Amniotic stem cell (primary cell): ENCODE data around the gene GORASP2.

Source experiments
- DNase-seq: peaks from one replicate; lab custom pipeline; 2025; lab: John Stamatoyannopoulos, UW

Gene GORASP2

GRCh38 chr2:170923799-170924198 lies 5.3 kb upstream of the GORASP2 start:
- DNase-seq, result no peak

- no peak for DNase-seq
Measured at GRCh38 chr2:170924969-170925368, 4.1 kb upstream of the GORASP2 start.

DNA sequence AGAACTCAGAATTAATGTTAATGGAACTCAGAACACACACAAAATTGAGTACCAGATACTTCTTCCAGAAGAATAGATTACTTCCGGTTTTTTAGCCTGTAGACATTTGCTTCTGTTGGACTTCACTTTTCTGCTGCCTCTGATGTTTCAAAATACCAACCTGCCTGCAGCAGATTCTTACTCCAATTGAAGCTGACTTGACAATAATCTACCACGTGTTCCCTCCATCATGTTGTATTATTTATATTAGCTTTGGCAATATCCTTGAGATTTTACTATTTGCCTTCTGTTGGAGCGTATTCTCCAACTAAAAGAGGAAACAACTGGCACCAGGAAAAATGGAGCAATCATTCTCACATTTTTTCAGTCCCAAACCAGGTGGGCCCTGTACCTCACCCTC lies 3.1 kb upstream of the GORASP2 start:
- no peak for DNase-seq

DNA sequence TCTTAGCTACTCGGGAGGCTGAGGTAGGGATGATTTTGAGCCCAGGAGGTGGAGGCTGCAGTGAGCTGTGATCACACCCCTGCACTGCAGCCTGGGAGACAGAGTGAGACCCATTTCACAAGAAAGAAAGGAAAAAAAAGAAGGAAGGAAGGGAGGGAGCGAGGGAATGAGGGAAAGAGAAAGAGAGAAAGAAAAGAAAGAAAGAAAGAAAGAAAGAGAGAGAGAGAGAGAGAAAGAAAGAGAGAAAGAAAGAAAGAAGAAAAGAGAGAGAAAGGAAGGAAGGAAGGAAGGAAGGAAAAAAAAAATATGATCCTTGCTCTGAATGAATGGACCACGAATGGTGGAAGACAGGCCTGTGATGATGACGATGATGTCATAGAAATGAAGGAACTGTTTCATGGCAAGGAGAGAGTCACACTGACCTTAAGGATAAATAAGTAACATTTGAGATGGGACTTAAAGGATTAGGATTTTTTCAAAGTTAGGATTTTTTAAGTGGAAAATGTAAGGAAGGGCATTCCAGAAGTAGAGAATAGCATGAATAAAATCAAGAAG lies 2.2 kb upstream of the GORASP2 start:
- no peak for DNase-seq

- DNase-seq, result no peak
Measured at GRCh38 chr2:170928036-170928823, 823 bp upstream of the GORASP2 start.

GRCh38 chr2:170929686-170930050 lies 615 bp downstream of the GORASP2 start:
- no peak for DNase-seq

GRCh38 chr2:170930131-170930990 lies 1.3 kb downstream of the GORASP2 start:
- DNase-seq, result no peak

DNA sequence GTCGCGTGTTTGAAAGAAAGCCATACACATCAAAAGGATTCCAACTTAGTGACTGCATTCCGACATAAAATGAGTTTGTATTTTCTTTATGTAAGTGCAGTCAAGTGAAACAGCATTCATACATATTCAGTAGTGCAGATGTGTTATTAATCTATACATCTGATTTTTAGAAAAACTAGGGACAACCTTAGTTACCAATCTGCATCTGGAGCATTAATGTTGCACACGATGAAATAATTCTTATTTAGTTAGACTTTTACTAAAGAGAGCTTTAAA lies 1.9 kb downstream of the GORASP2 start:
- no peak for DNase-seq

DNA sequence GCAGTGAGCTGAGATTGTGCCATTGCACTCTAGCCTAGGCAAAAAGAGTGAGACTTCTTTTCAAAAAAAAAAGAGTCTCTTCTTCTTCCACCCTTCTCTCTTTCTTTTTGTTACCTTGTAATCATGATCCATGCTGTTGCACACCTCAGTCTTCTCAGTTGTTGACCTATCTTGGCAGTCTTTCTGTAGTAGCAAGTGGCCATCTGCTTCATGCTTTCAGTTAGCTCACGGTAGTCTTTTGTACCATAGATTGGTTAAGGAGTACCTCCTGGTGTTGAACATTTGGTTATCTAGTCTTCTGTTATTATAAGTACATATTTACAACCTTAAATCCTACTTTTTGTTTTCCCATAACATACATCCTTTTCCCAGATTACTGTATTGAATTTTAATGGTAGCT lies 3.1 kb downstream of the GORASP2 start:
- DNase-seq, result no peak

- no peak for DNase-seq
Measured at GRCh38 chr2:170932948-170933347, 3.9 kb downstream of the GORASP2 start.

GRCh38 chr2:170937709-170938379 lies 8.8 kb downstream of the GORASP2 start:
- no peak for DNase-seq

GRCh38 chr2:170940066-170940465 lies 11.0 kb downstream of the GORASP2 start:
- no peak for DNase-seq

DNA sequence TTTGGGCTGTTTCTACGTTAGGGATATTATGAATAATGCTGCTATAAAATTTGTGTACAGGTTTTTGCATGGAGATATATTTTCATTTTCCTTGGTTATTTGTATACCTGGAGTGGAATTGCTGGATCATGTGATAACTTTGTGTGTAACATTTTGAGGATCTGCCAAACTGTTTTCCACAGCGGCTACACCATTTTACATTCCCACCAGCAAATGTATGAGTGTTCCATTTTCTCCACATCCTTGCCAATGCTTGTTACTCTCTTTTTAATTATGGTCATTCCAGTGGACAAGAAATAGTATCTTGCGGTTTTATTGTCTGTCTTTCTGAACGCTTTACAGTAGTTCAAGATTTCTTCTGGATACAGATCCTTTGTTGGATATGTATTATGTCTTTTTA lies 13.6 kb downstream of the GORASP2 start:
- no peak for DNase-seq

DNA sequence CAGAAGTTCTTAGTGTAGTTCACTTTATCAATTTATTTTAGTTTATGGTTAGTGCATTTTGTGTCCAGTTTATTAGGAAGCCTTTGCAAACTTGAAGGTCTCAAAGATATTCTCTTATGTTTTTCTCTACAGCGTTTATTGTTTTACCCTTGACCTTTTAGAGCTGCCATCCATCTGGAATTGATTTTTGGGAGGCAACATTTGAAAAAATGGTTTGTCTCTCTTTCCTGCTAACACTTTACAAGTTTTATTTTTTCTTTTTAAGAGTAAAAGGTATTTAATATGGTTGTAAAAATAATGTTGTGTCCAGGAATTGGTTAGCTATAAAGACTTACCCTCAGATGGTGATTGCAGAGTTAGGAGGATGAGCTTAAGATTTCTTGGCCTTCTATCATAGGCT lies 14.0 kb downstream of the GORASP2 start:
- DNase-seq, result no peak

DNA sequence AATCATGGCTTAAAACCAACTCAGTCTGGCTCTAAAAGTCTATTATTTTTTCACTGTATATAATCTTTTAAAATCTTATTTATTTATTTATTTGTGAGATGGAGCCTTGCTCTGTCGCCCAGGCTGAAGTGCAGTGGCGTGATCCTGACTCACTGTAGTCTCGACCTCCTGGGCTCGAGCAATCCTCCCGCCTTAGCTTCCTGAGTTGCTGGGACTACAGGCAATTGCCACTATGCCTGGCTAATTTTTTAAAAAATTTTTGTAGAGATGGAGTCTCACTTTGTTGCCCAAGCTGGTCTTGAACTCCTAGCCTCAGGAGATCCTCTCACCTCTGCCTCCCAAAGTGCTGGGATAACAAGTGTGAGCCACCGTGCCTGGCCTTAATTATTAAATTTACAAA lies 14.5 kb downstream of the GORASP2 start:
- DNase-seq, result no peak

DNA sequence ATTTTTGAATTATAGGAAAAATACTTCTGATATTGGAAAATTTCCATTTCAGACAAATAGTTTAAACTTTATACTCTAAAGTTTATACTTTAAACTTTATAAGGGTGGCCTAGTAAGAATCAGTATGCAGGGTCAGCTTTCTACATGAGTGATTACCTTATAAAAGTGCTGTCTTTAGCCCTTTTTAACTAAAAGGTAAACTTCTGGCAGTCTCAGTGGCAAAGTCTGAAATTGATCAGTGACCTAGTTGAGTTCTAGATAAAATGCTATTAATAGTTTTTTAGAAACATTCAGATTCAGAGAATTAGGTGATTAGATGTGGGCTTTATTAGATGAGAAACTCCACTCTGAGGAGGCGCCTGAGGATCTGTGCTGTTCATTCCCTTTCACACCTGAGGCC lies 15.5 kb downstream of the GORASP2 start:
- DNase-seq, result no peak

DNA sequence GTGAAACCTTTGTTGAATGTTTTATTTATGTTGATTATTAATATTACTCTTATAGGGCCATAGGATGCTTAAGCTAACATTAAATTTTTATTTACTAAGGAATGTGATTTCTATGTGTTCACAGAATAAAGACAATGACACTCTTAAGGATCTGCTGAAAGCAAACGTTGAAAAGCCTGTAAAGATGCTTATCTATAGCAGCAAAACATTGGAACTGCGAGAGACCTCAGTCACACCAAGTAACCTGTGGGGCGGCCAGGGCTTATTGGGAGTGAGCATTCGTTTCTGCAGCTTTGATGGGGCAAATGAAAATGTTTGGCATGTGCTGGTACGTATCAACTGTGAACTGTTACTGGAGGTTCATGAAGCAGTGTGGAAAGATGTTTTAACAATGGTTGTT lies 20.4 kb downstream of the GORASP2 start:
- no peak for DNase-seq

- no peak for DNase-seq
Measured at GRCh38 chr2:170950221-170950761, 21.2 kb downstream of the GORASP2 start.

GRCh38 chr2:170953941-170954340 lies 24.9 kb downstream of the GORASP2 start:
- no peak for DNase-seq

- DNase-seq, result no peak
Measured at GRCh38 chr2:170963386-170963785, 34.3 kb downstream of the GORASP2 start.

- no peak for DNase-seq
Measured at GRCh38 chr2:170965446-170966225, 36.6 kb downstream of the GORASP2 start.
